ENCODE measurements around the gene RNF214.

- TF ChIP-seq, protein P1, sequence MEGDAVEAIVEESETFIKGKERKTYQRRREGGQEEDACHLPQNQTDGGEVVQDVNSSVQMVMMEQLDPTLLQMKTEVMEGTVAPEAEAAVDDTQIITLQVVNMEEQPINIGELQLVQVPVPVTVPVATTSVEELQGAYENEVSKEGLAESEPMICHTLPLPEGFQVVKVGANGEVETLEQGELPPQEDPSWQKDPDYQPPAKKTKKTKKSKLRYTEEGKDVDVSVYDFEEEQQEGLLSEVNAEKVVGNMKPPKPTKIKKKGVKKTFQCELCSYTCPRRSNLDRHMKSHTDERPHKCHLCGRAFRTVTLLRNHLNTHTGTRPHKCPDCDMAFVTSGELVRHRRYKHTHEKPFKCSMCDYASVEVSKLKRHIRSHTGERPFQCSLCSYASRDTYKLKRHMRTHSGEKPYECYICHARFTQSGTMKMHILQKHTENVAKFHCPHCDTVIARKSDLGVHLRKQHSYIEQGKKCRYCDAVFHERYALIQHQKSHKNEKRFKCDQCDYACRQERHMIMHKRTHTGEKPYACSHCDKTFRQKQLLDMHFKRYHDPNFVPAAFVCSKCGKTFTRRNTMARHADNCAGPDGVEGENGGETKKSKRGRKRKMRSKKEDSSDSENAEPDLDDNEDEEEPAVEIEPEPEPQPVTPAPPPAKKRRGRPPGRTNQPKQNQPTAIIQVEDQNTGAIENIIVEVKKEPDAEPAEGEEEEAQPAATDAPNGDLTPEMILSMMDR (IDR thresholded peaks at IDR 0.05) = no peak
- no peak for TF ChIP-seq POLR2A (IDR thresholded peaks at IDR 0.05)
These were observed 102.4 kb downstream of the RNF214 start for GRCh38 chr11:117334896-117335295.

All from esophagus squamous epithelium (tissue), 4 donors.